IMR-90 (cell line): Measurements from ENCODE around the gene EXOG. TPM values are rescaled to one million over a fixed set of nuclear protein-coding genes. Genes with fewer than 3 reads are reported as not detected.

Experiments
- ATAC-seq: fragments of 200-7000 bp; cut with Tn5 transposase; 2 replicates; pipeline ENCODE4 v1.9.1; 2020; ENCODE audit warnings: low read depth, mild to moderate bottlenecking, moderate library complexity
- BruUV-seq: library from RNA; stranded (reverse); fragments of 400-500 nt; replicated peaks from 2 replicates; lab custom pipeline; 2021; lab: Mats Ljungman, UMichigan
- CTCF ChIA-PET: fragments of 300-600 bp; formaldehyde crosslinking; extraction: SDS; loops from one replicate; lab custom pipeline; 2021; ENCODE audit warnings: antibody characterized with exemption; lab: Yijun Ruan, JAX
- POLR2A ChIA-PET: fragments of 300-600 bp; sonication (Branson Sonifier 250); formaldehyde crosslinking; loops from one replicate; lab custom pipeline; 2022; ENCODE audit warnings: antibody characterized with exemption; ENCODE audit not compliant: unreplicated experiment; lab: Charles Lee
- DNase-seq: peaks from one replicate; pipeline ENCODE4 v3.0.0; 2013
- H2AFZ ChIP-seq: replicated peaks from 2 replicates; pipeline ENCODE3; 2013; ENCODE audit warnings: low read length, mild to moderate bottlenecking; ENCODE audit not compliant: poor library complexity
- H2AK5ac ChIP-seq: 2 replicates; pipeline ENCODE4 v1.6.1; 2013; ENCODE audit warnings: low read depth, low read length, inconsistent platforms
- H2AK9ac ChIP-seq: replicated peaks from 2 replicates; pipeline ENCODE3; 2013; ENCODE audit warnings: mild to moderate bottlenecking, low read depth, low read length, moderate library complexity; ENCODE audit not compliant: poor library complexity
- H2BK120ac ChIP-seq: 2 replicates; pipeline ENCODE4 v1.6.1; 2013; ENCODE audit warnings: low read depth, low read length, inconsistent platforms
- H2BK15ac ChIP-seq: 3 replicates; pipeline ENCODE4 v1.6.1; 2013; ENCODE audit warnings: low read depth, low read length, inconsistent platforms
- H2BK20ac ChIP-seq: 2 replicates; pipeline ENCODE4 v1.6.1; 2013; ENCODE audit warnings: low read depth, mild to moderate bottlenecking, inconsistent platforms, low read length, moderate library complexity
- H2BK5ac ChIP-seq: 2 replicates; pipeline ENCODE4 v1.6.1; 2013; ENCODE audit warnings: mild to moderate bottlenecking, low read depth, low read length, inconsistent platforms; ENCODE audit not compliant: poor library complexity, severe bottlenecking
- H3K14ac ChIP-seq: replicated peaks from 2 replicates; pipeline ENCODE4 v1.6.1; 2013; ENCODE audit warnings: low read depth, low read length, inconsistent platforms
- H3K18ac ChIP-seq: 2 replicates; pipeline ENCODE4 v1.6.1; 2013; ENCODE audit warnings: low read depth, low read length, control low read depth
- H3K23ac ChIP-seq: 2 replicates; pipeline ENCODE4 v1.6.1; 2013; ENCODE audit warnings: low read depth, low read length, inconsistent platforms
- H3K27ac ChIP-seq: 2 replicates; pipeline ENCODE4 v1.5.1; 2013; ENCODE audit warnings: mild to moderate bottlenecking, control low read depth, low read length; ENCODE audit not compliant: insufficient read depth
- H3K27me3 ChIP-seq: 2 replicates; pipeline ENCODE4 v1.6.1; 2013; ENCODE audit warnings: low read length; ENCODE audit not compliant: control insufficient read depth, insufficient read depth
- H3K36me3 ChIP-seq: 2 replicates; pipeline ENCODE4 v1.6.1; 2013; ENCODE audit warnings: low read length, mixed read lengths; ENCODE audit not compliant: control insufficient read depth, insufficient read depth
- H3K4ac ChIP-seq: 2 replicates; pipeline ENCODE4 v1.6.1; 2013; ENCODE audit warnings: low read depth, low read length, inconsistent platforms
- H3K4me1 ChIP-seq: 2 replicates; pipeline ENCODE4 v1.6.1; 2013; ENCODE audit warnings: low read length, mixed read lengths; ENCODE audit not compliant: control insufficient read depth, insufficient read depth
- H3K4me2 ChIP-seq: 2 replicates; pipeline ENCODE4 v1.6.1; 2013; ENCODE audit warnings: low read depth, mild to moderate bottlenecking, control low read depth, low read length, moderate library complexity
- H3K4me3 ChIP-seq: 2 replicates; pipeline ENCODE4 v1.5.1; 2013; ENCODE audit warnings: low read depth, mild to moderate bottlenecking, control low read depth, low read length, moderate library complexity; ENCODE audit not compliant: insufficient read depth
- H3K56ac ChIP-seq: 2 replicates; pipeline ENCODE4 v1.6.1; 2013; ENCODE audit warnings: low read length, inconsistent platforms; ENCODE audit not compliant: insufficient read depth; ENCODE audit errors: extremely low read depth
- H3K79me1 ChIP-seq, 2 experiments: 2 replicates each; pipeline ENCODE4 v1.6.1; 2013; ENCODE audit warnings: low read length in 2 of 2, inconsistent platforms in 1 of 2, low read depth in 1 of 2
- H3K9ac ChIP-seq: 2 replicates; pipeline ENCODE4 v1.6.1; 2013; ENCODE audit warnings: low read depth, low read length, control low read depth
- H3K9me1 ChIP-seq: 2 replicates; pipeline ENCODE4 v1.6.1; 2013; ENCODE audit warnings: low read length, inconsistent platforms; ENCODE audit not compliant: insufficient read depth
- H3K9me3 ChIP-seq: 2 replicates; pipeline ENCODE4 v1.6.1; 2013; ENCODE audit warnings: low read length; ENCODE audit not compliant: control insufficient read depth, insufficient read depth
- H4K20me1 ChIP-seq: 2 replicates; pipeline ENCODE4 v1.6.1; 2013; ENCODE audit warnings: low read length, inconsistent platforms; ENCODE audit not compliant: insufficient read depth
- H4K5ac ChIP-seq: 2 replicates; pipeline ENCODE4 v1.6.1; 2013; ENCODE audit warnings: mild to moderate bottlenecking, low read depth, low read length, control low read depth
- H4K8ac ChIP-seq, 2 experiments: 2 replicates each; pipeline ENCODE4 v1.6.1; 2013; ENCODE audit warnings: low read depth in 2 of 2, low read length in 2 of 2, control low read depth in 1 of 2, inconsistent platforms in 1 of 2
- H4K91ac ChIP-seq: 2 replicates; pipeline ENCODE4 v1.6.1; 2013; ENCODE audit warnings: low read depth, low read length, inconsistent platforms; ENCODE audit not compliant: insufficient read depth
- BHLHE40 ChIP-seq: fragments of 150-350 bp; IDR thresholded peaks from 2 replicates; pipeline ENCODE4 v1.6.1; 2016; ENCODE audit warnings: mild to moderate bottlenecking, low read depth, low read length
- CEBPB ChIP-seq: IDR thresholded peaks from 2 replicates; pipeline ENCODE4 v1.6.1; 2012; ENCODE audit warnings: low read depth, low read length, improper control_type of control experiment
- CHD1 ChIP-seq: IDR thresholded peaks from 2 replicates; pipeline ENCODE4 v1.6.1; 2012; ENCODE audit warnings: low read depth, low read length, improper control_type of control experiment
- FOS ChIP-seq: fragments of 150-350 bp; IDR thresholded peaks from 2 replicates; pipeline ENCODE4 v1.6.1; 2016; ENCODE audit warnings: low read depth, low read length
- MAFK ChIP-seq: IDR thresholded peaks from 2 replicates; pipeline ENCODE4 v1.6.1; 2012; ENCODE audit warnings: low read depth, low read length, improper control_type of control experiment
- MAZ ChIP-seq: IDR thresholded peaks from 2 replicates; pipeline ENCODE4 v1.6.1; 2012; ENCODE audit warnings: low read depth, mild to moderate bottlenecking, low read length, improper control_type of control experiment, moderate library complexity, borderline replicate concordance
- RAD21 ChIP-seq: IDR thresholded peaks from 2 replicates; pipeline ENCODE4 v1.6.1; 2012; ENCODE audit warnings: low read length, improper control_type of control experiment
- RCOR1 ChIP-seq: IDR thresholded peaks from 2 replicates; pipeline ENCODE4 v1.6.1; 2012; ENCODE audit warnings: mild to moderate bottlenecking, low read length, improper control_type of control experiment; ENCODE audit not compliant: insufficient replicate concordance
- RFX5 ChIP-seq: IDR thresholded peaks from 2 replicates; pipeline ENCODE4 v1.8.0; 2012; ENCODE audit warnings: low read depth, mild to moderate bottlenecking, low read length, moderate library complexity
- SMC3 ChIP-seq: fragments of 150-350 bp; IDR thresholded peaks from 2 replicates; pipeline ENCODE4 v1.6.1; 2016; ENCODE audit warnings: low read depth, mild to moderate bottlenecking, antibody characterized with exemption, low read length, moderate library complexity
- WGBS, 2 experiments: methylation state at CpG; one replicate each; pipeline versions ENCODE4 v1.1.5 to v1.1.7; 2013; ENCODE audit warnings: missing lambda C conversion rate in 2 of 2; ENCODE audit not compliant: insufficient read length in 1 of 2; ENCODE audit errors: extremely low coverage in 2 of 2; 5-methylcytosine and 5-hydroxymethylcytosine counted together
- dilution Hi-C: fragments of 300-500 bp; cut with HindIII; formaldehyde crosslinking; loops from one replicate; pipeline ENCODE4 v1.14.3; 2018; ENCODE audit warnings: low sequenced_read_pairs; ENCODE audit not compliant: unreplicated experiment
- in situ Hi-C: fragments of 300-500 bp; cut with MboI; formaldehyde crosslinking; loops from 3 replicates; pipeline ENCODE4 v1.14.3; 2019; ENCODE audit warnings: low sequenced_read_pairs, inconsistent platforms, mixed read lengths
- intact Hi-C: fragments of 100-400 bp; cut with micrococcal nuclease; formaldehyde crosslinking; loops from 2 replicates; pipeline ENCODE4 v1.10.0; 2022
- polyA plus RNA-seq, 3 experiments: library from polyadenylated mRNA; depleted of rRNA; stranded (reverse); fragments of >200 nt; gene quantifications; 2 replicates each; pipeline ENCODE4 v1.2.3, GENCODE V29; 2012; ENCODE audit warnings: low replicate concordance in 1 of 3
- total RNA-seq: library from RNA; depleted of rRNA; stranded (reverse); fragments of >200 nt; gene quantifications from 2 replicates; pipeline ENCODE4 v1.2.3, GENCODE V29; 2012
- TF ChIP-seq, protein P1 (sequence below): fragments of 150-350 bp; IDR thresholded peaks from 2 replicates; pipeline ENCODE4 v1.6.1; 2017; ENCODE audit warnings: mild to moderate bottlenecking, antibody characterized with exemption, low read length, low read depth
- TF ChIP-seq, protein P2 (sequence below): conservative IDR thresholded peaks from 2 replicates; pipeline ENCODE4 v1.5.1; 2012; ENCODE audit warnings: mild to moderate bottlenecking, low read depth, low read length, improper control_type of control experiment
- TF ChIP-seq, protein P3 (sequence below): fragments of 150-350 bp; IDR thresholded peaks from 2 replicates; pipeline ENCODE4 v1.6.1; 2016; ENCODE audit warnings: low read depth, mild to moderate bottlenecking, low read length, moderate library complexity, borderline replicate concordance

Gene EXOG
- total and polyA plus RNA-seq, 2 of the 4 experiments (the other 2 are of a cell fraction) = 10.2 to 15.0 TPM

DNA sequence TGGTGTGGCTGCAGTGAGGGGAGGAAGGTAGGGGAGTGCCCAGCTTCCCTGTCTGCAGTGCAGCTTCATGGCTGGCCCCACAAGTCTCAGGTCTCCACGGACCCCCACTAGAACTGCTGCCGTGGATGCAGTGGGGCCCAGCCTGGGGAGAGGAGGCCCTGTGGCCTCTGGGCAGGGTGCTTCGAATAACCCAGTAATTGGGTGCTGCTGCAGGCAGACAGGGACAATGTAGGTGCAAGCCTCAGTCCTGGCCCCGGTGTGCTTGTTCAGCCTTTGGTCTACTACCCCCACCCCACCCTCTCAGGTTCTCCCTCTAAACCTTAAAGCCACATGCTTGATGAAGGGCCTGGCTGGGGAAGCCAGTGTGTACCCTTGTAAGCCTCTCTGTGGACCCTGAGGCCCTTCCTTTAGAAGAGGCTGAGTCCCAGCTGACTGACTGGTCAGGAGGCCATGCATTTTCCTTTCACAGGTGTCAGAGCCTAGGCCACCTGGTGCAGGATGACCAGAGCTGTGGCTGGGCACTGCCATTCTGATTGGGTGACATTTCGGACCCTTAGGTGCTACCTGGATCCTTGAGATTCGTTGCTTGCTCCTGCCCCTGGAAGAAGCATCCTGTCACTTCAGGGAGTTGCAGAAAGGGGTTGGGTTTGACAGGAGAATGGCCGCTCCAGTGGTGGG is 21.1 kb upstream of the EXOG start:
- H3K56ac ChIP-seq = no peak overlapping the region
- CTCF ChIA-PET = no interaction called here
- no peak overlapping the region for H3K9ac ChIP-seq
- no peak overlapping the region for H3K14ac ChIP-seq
- H3K27ac ChIP-seq = no peak overlapping the region
- H2BK20ac ChIP-seq = no peak overlapping the region
- intact Hi-C loops (no loop called here), dilution Hi-C loops (loop anchor here (25.0 kb wide), 1 partner anchor 113 kb away; no protein-coding TSS in a partner anchor), in situ Hi-C loops (no loop called here)
- no peak overlapping the region for H4K5ac ChIP-seq
- no peak overlapping the region for H2BK15ac ChIP-seq
- 65% methylated on average over 2 of the region's 7 CpGs; no CpG with 5 or more reads in 1 of the 2 experiments for WGBS, 2 experiments
- no peak overlapping the region for H3K4me2 ChIP-seq
- BruUV-seq = no TSS peak
- H2BK5ac ChIP-seq = no peak overlapping the region
- no peak overlapping the region for H3K23ac ChIP-seq
- no peak for DNase-seq
- H3K27me3 ChIP-seq = no peaks in the 10 kb centered on the region
- POLR2A ChIA-PET = no interaction called here
- TF ChIP-seq FOS = no peak
- TF ChIP-seq RCOR1 = no peak
- TF ChIP-seq, protein P1, sequence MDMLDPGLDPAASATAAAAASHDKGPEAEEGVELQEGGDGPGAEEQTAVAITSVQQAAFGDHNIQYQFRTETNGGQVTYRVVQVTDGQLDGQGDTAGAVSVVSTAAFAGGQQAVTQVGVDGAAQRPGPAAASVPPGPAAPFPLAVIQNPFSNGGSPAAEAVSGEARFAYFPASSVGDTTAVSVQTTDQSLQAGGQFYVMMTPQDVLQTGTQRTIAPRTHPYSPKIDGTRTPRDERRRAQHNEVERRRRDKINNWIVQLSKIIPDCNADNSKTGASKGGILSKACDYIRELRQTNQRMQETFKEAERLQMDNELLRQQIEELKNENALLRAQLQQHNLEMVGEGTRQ = no peak
- TF ChIP-seq, protein P2, sequence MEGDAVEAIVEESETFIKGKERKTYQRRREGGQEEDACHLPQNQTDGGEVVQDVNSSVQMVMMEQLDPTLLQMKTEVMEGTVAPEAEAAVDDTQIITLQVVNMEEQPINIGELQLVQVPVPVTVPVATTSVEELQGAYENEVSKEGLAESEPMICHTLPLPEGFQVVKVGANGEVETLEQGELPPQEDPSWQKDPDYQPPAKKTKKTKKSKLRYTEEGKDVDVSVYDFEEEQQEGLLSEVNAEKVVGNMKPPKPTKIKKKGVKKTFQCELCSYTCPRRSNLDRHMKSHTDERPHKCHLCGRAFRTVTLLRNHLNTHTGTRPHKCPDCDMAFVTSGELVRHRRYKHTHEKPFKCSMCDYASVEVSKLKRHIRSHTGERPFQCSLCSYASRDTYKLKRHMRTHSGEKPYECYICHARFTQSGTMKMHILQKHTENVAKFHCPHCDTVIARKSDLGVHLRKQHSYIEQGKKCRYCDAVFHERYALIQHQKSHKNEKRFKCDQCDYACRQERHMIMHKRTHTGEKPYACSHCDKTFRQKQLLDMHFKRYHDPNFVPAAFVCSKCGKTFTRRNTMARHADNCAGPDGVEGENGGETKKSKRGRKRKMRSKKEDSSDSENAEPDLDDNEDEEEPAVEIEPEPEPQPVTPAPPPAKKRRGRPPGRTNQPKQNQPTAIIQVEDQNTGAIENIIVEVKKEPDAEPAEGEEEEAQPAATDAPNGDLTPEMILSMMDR = no peak
- no peak for TF ChIP-seq SMC3
- TF ChIP-seq, protein P3, sequence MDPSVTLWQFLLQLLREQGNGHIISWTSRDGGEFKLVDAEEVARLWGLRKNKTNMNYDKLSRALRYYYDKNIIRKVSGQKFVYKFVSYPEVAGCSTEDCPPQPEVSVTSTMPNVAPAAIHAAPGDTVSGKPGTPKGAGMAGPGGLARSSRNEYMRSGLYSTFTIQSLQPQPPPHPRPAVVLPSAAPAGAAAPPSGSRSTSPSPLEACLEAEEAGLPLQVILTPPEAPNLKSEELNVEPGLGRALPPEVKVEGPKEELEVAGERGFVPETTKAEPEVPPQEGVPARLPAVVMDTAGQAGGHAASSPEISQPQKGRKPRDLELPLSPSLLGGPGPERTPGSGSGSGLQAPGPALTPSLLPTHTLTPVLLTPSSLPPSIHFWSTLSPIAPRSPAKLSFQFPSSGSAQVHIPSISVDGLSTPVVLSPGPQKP = no peak
- TF ChIP-seq MAZ = no peak
- TF ChIP-seq RAD21 = no peak
- no peak for TF ChIP-seq CHD1
- TF ChIP-seq MAFK = no peak
- TF ChIP-seq BHLHE40 = no peak
- TF ChIP-seq RFX5 = no peak
- TF ChIP-seq CEBPB = no peak
- no peak overlapping the region for H4K8ac ChIP-seq
- no peak overlapping the region for H2BK120ac ChIP-seq
- no peak overlapping the region for H3K4ac ChIP-seq
- H3K9me3 ChIP-seq = no peaks in the 10 kb centered on the region
- H3K36me3 ChIP-seq = peaks cover 4% of the 10 kb centered on the region; the same call in 1 of the 2 replicates
- H2AK5ac ChIP-seq = no peak overlapping the region
- H3K9me1 ChIP-seq = no peaks in the 10 kb centered on the region; the same call in 1 of the 2 replicates
- H2AFZ ChIP-seq = no peak overlapping the region
- no peak overlapping the region for H3K18ac ChIP-seq
- H3K79me1 ChIP-seq = peaks cover 4 to 17% of the 10 kb centered on the region in 2 experiments
- no peak overlapping the region for H4K91ac ChIP-seq
- ATAC-seq = no peak
- H4K20me1 ChIP-seq = peaks cover 14% of the 10 kb centered on the region
- no peaks in the 10 kb centered on the region for H3K4me1 ChIP-seq
- no peak overlapping the region for H3K4me3 ChIP-seq
- H2AK9ac ChIP-seq = no peak overlapping the region
